ENCODE measurements around the gene CERT1. TPM values are rescaled to one million over a fixed set of nuclear protein-coding genes. Genes with fewer than 3 reads are reported as not detected.
"Not testable (repeated sequence)": the region's sequence is repeated elsewhere in the genome, so short reads cannot be mapped to it uniquely, and the experiment has no call there.

The CERT1 gene
- total RNA-seq, 2 experiments from 2014 or later = 32.3 to 34.4 TPM

- DNase-seq = no peak
- intact Hi-C loops (cut with micrococcal nuclease) = no loop called here
- Mint-ChIP-seq H3K4me3 (no peak overlapping the region), H3K9me3 (peaks cover 15% of the 10 kb centered on the region), H3K27me3 (no peaks in the 10 kb centered on the region), H3K27ac (no peak overlapping the region), H3K4me1 (ENCODE audit: low read depth) (peaks cover 24% of the 10 kb centered on the region), H3K36me3 (peaks cover 33% of the 10 kb centered on the region)
- POLR2A ChIA-PET = no interaction called here
- CTCF ChIA-PET = interaction anchor here (0.8 kb wide), 1 partner anchor 145 kb away, joined by 3 read pairs; no protein-coding TSS in a partner anchor
Observed at GRCh38 chr5:75538211-75538610, 26.8 kb upstream of the CERT1 start.

- CTCF ChIA-PET = no interaction called here
- DNase-seq = peak; percentile 27
- Mint-ChIP-seq H3K4me1 (ENCODE audit: low read depth) (peaks cover 24% of the 10 kb centered on the region), H3K27me3 (no peaks in the 10 kb centered on the region), H3K27ac (no peak overlapping the region), H3K4me3 (no peak overlapping the region), H3K36me3 (peaks cover 43% of the 10 kb centered on the region), H3K9me3 (peaks cover 16% of the 10 kb centered on the region)
- intact Hi-C loops (cut with micrococcal nuclease) = no loop called here
- POLR2A ChIA-PET = no interaction called here
Observed at GRCh38 chr5:75536694-75537360, 25.4 kb upstream of the CERT1 start.

GRCh38 chr5:75536147-75536546 is 24.7 kb upstream of the CERT1 start:
- Mint-ChIP-seq H3K36me3 (peaks cover 46% of the 10 kb centered on the region), H3K27me3 (no peaks in the 10 kb centered on the region), H3K4me3 (no peak overlapping the region), H3K27ac (no peak overlapping the region), H3K4me1 (ENCODE audit: low read depth) (peaks cover 24% of the 10 kb centered on the region), H3K9me3 (peaks cover 18% of the 10 kb centered on the region)
- DNase-seq = no peak
- intact Hi-C loops (cut with micrococcal nuclease) = no loop called here
- ChIA-PET POLR2A (no interaction called here), CTCF (no interaction called here)

GRCh38 chr5:75534734-75535133 is 23.3 kb upstream of the CERT1 start:
- H3K36me3 Mint-ChIP-seq = peaks cover 41% of the 10 kb centered on the region

GRCh38 chr5:75533716-75534115 is 22.3 kb upstream of the CERT1 start:
- CTCF ChIA-PET; DNase-seq; intact Hi-C loops (cut with micrococcal nuclease); H3K4me3 Mint-ChIP-seq; POLR2A ChIA-PET; H3K27ac Mint-ChIP-seq; H3K27me3 Mint-ChIP-seq: not testable (repeated sequence)
- H3K4me1 Mint-ChIP-seq (ENCODE audit: low read depth) = peaks cover 30% of the 10 kb centered on the region
- H3K9me3 Mint-ChIP-seq = peaks cover 18% of the 10 kb centered on the region
- peaks cover 41% of the 10 kb centered on the region for H3K36me3 Mint-ChIP-seq

More at GRCh38 chr5:75534734-75535133, 23.3 kb upstream of the CERT1 start:
- Mint-ChIP-seq H3K4me3 (no peak overlapping the region), H3K4me1 (ENCODE audit: low read depth) (peaks cover 26% of the 10 kb centered on the region), H3K27me3 (no peaks in the 10 kb centered on the region), H3K9me3 (peaks cover 18% of the 10 kb centered on the region), H3K27ac (no peak overlapping the region)
- ChIA-PET CTCF (no interaction called here), POLR2A (no interaction called here)
- no peak for DNase-seq
- intact Hi-C loops (cut with micrococcal nuclease) = no loop called here

GRCh38 chr5:75532190-75532589 is 20.8 kb upstream of the CERT1 start:
- peaks cover 41% of the 10 kb centered on the region for H3K36me3 Mint-ChIP-seq
- peaks cover 29% of the 10 kb centered on the region for H3K4me1 Mint-ChIP-seq (ENCODE audit: low read depth)
- DNase-seq = no peak
- H3K27ac Mint-ChIP-seq = no peak overlapping the region
- ChIA-PET CTCF (interaction anchor here (0.6 kb wide), 1 partner anchor 539 kb away, joined by 3 read pairs; no protein-coding TSS in a partner anchor), POLR2A (no interaction called here)
- H3K9me3 Mint-ChIP-seq = peaks cover 18% of the 10 kb centered on the region
- no peaks in the 10 kb centered on the region for H3K27me3 Mint-ChIP-seq
- intact Hi-C loops (cut with micrococcal nuclease) = no loop called here
- no peak overlapping the region for H3K4me3 Mint-ChIP-seq

GRCh38 chr5:75529185-75529584 is 17.8 kb upstream of the CERT1 start:
- H3K4me1 Mint-ChIP-seq (ENCODE audit: low read depth) = peaks cover 37% of the 10 kb centered on the region
- no peak overlapping the region for H3K27ac Mint-ChIP-seq
- intact Hi-C loops (cut with micrococcal nuclease) = no loop called here
- peaks cover 22% of the 10 kb centered on the region for H3K36me3 Mint-ChIP-seq
- H3K9me3 Mint-ChIP-seq = peaks cover 5% of the 10 kb centered on the region
- POLR2A ChIA-PET = no interaction called here
- CTCF ChIA-PET = no interaction called here
- no peaks in the 10 kb centered on the region for H3K27me3 Mint-ChIP-seq
- H3K4me3 Mint-ChIP-seq = no peak overlapping the region
- no peak for DNase-seq

- Mint-ChIP-seq H3K27ac (no peak overlapping the region), H3K36me3 (peaks cover 15% of the 10 kb centered on the region), H3K4me1 (ENCODE audit: low read depth) (peaks cover 57% of the 10 kb centered on the region), H3K27me3 (no peaks in the 10 kb centered on the region), H3K9me3 (peaks cover 12% of the 10 kb centered on the region), H3K4me3 (no peak overlapping the region)
- no peak for DNase-seq
- intact Hi-C loops (cut with micrococcal nuclease) = no loop called here
- ChIA-PET CTCF (interaction anchor here (0.7 to 0.9 kb wide), 2 partner anchors 16 to 649 kb away, joined by 3 read pairs; no protein-coding TSS in a partner anchor), POLR2A (no interaction called here)
Observed at GRCh38 chr5:75526070-75526469, 14.6 kb upstream of the CERT1 start.

- H3K4me1 Mint-ChIP-seq (ENCODE audit: low read depth) = peaks cover 57% of the 10 kb centered on the region
- CTCF ChIA-PET = interaction anchor here (0.7 kb wide), 1 partner anchor 650 kb away, joined by 3 read pairs; no protein-coding TSS in a partner anchor
- H3K27me3 Mint-ChIP-seq = no peaks in the 10 kb centered on the region
- peaks cover 22% of the 10 kb centered on the region for H3K36me3 Mint-ChIP-seq
- peaks cover 19% of the 10 kb centered on the region for H3K9me3 Mint-ChIP-seq
- no peak overlapping the region for H3K27ac Mint-ChIP-seq
- no peak for DNase-seq
- H3K4me3 Mint-ChIP-seq = no peak overlapping the region
- intact Hi-C loops (cut with micrococcal nuclease) = loop anchor here (2.0 kb wide), 2 partner anchors 15 to 49 kb away; partner anchors contain the start of genes CERT1 and POLK
- POLR2A ChIA-PET = no interaction called here
Observed at GRCh38 chr5:75525344-75525743, 13.9 kb upstream of the CERT1 start.

- peaks cover 60% of the 10 kb centered on the region for H3K4me1 Mint-ChIP-seq (ENCODE audit: low read depth)
- DNase-seq = no peak
- peaks cover 28% of the 10 kb centered on the region for H3K36me3 Mint-ChIP-seq
- POLR2A ChIA-PET = no interaction called here
- no peak overlapping the region for H3K27ac Mint-ChIP-seq
- CTCF ChIA-PET = no interaction called here
- no peaks in the 10 kb centered on the region for H3K27me3 Mint-ChIP-seq
- H3K4me3 Mint-ChIP-seq = no peak overlapping the region
- H3K9me3 Mint-ChIP-seq = peaks cover 19% of the 10 kb centered on the region
- intact Hi-C loops (cut with micrococcal nuclease) = loop anchor here (1.0 to 2.0 kb wide), 4 partner anchors 14 to 145 kb away; partner anchors contain the start of genes CERT1 and POLK
Observed at GRCh38 chr5:75524591-75524990, 13.2 kb upstream of the CERT1 start.

GRCh38 chr5:75524071-75524470 is 12.6 kb upstream of the CERT1 start:
- H3K9me3 Mint-ChIP-seq = peaks cover 19% of the 10 kb centered on the region
- intact Hi-C loops (cut with micrococcal nuclease) = loop anchor here (1.0 to 2.0 kb wide), 4 partner anchors 13 to 145 kb away; partner anchors contain the start of genes CERT1 and POLK
- ChIA-PET CTCF (no interaction called here), POLR2A (no interaction called here)
- peak; percentile 37 for DNase-seq
- peaks cover 28% of the 10 kb centered on the region for H3K36me3 Mint-ChIP-seq
- no peak overlapping the region for H3K4me3 Mint-ChIP-seq
- peak overlapping the region; percentile 57 for H3K27ac Mint-ChIP-seq
- no peaks in the 10 kb centered on the region for H3K27me3 Mint-ChIP-seq
- H3K4me1 Mint-ChIP-seq (ENCODE audit: low read depth) = peaks cover 63% of the 10 kb centered on the region

GRCh38 chr5:75523275-75523674 is 11.8 kb upstream of the CERT1 start:
- ChIA-PET CTCF (no interaction called here), POLR2A (no interaction called here)
- peaks cover 26% of the 10 kb centered on the region for H3K36me3 Mint-ChIP-seq
- no peaks in the 10 kb centered on the region for H3K27me3 Mint-ChIP-seq
- peaks cover 19% of the 10 kb centered on the region for H3K9me3 Mint-ChIP-seq
- H3K4me3 Mint-ChIP-seq = no peak overlapping the region
- H3K27ac Mint-ChIP-seq = no peak overlapping the region
- peaks cover 64% of the 10 kb centered on the region for H3K4me1 Mint-ChIP-seq (ENCODE audit: low read depth)
- no peak for DNase-seq
- intact Hi-C loops (cut with micrococcal nuclease) = no loop called here

- Mint-ChIP-seq H3K27me3 (no peaks in the 10 kb centered on the region), H3K4me3 (no peak overlapping the region), H3K36me3 (peaks cover 33% of the 10 kb centered on the region), H3K9me3 (peaks cover 19% of the 10 kb centered on the region), H3K4me1 (ENCODE audit: low read depth) (peaks cover 71% of the 10 kb centered on the region), H3K27ac (no peak overlapping the region)
- DNase-seq = no peak
- ChIA-PET POLR2A (no interaction called here), CTCF (no interaction called here)
- intact Hi-C loops (cut with micrococcal nuclease) = no loop called here
Observed at GRCh38 chr5:75522542-75522941, 11.1 kb upstream of the CERT1 start.
